Loucy (cell line): ENCODE data around the gene ID1.
"Not testable (repeated sequence)": the region's sequence is repeated elsewhere in the genome, so short reads cannot be mapped to it uniquely, and the experiment has no call there.

Experiments
- H2AFZ ChIP-seq: fragments of 200-600 bp; sonication (generic); 2 replicates; pipeline ENCODE4 v1.6.0; 2016; ENCODE audit warnings: antibody characterized with exemption, mild to moderate bottlenecking, low read length, moderate library complexity
- H3F3A ChIP-seq: fragments of 200-600 bp; 2 replicates; pipeline ENCODE4 v1.6.0; 2016; ENCODE audit warnings: antibody characterized with exemption, low read depth, mild to moderate bottlenecking
- H3K27me3 ChIP-seq: fragments of 200-600 bp; sonication (generic); 2 replicates; pipeline ENCODE4 v1.6.1; 2014; ENCODE audit warnings: low read length, mild to moderate bottlenecking; ENCODE audit not compliant: insufficient read depth, poor library complexity, severe bottlenecking
- H3K36me3 ChIP-seq: fragments of 200-600 bp; sonication (generic); 2 replicates; pipeline ENCODE4 v1.6.1; 2016; ENCODE audit warnings: low read length; ENCODE audit not compliant: insufficient read depth
- H3K4me1 ChIP-seq: fragments of 200-600 bp; sonication (generic); 2 replicates; pipeline ENCODE4 v1.5.1; 2014; ENCODE audit warnings: low read length, mild to moderate bottlenecking; ENCODE audit not compliant: insufficient read depth, poor library complexity, severe bottlenecking
- H3K4me2 ChIP-seq: fragments of 200-600 bp; sonication (generic); 2 replicates; pipeline ENCODE4 v1.6.0; 2014; ENCODE audit warnings: antibody characterized with exemption, low read length, low read depth, mild to moderate bottlenecking; ENCODE audit not compliant: poor library complexity, severe bottlenecking
- H3K4me3 ChIP-seq: fragments of 200-600 bp; sonication (generic); 2 replicates; pipeline ENCODE4 v1.5.1; 2014; ENCODE audit warnings: low read length, mild to moderate bottlenecking, mixed read lengths; ENCODE audit not compliant: poor library complexity, severe bottlenecking
- H3K79me2 ChIP-seq: fragments of 200-600 bp; sonication (generic); 2 replicates; pipeline ENCODE4 v1.6.1; 2014; ENCODE audit warnings: low read length; ENCODE audit not compliant: insufficient read depth
- H3K9ac ChIP-seq: fragments of 200-600 bp; sonication (generic); 2 replicates; pipeline ENCODE4 v1.6.0; 2014; ENCODE audit warnings: mild to moderate bottlenecking, low read depth, low read length, moderate library complexity; ENCODE audit not compliant: poor library complexity, severe bottlenecking
- H3K9me2 ChIP-seq: fragments of 200-600 bp; sonication (generic); replicated peaks from 2 replicates; pipeline ENCODE4 v1.6.1; 2016; ENCODE audit warnings: low read depth, low read length, mixed read lengths
- H3K9me3 ChIP-seq: fragments of 200-600 bp; sonication (generic); 2 replicates; pipeline ENCODE4 v1.6.1; 2014; ENCODE audit warnings: mild to moderate bottlenecking, antibody characterized with exemption, low read length, low read depth; ENCODE audit not compliant: insufficient read depth
- H4K20me1 ChIP-seq: fragments of 200-600 bp; sonication (generic); 2 replicates; pipeline ENCODE4 v1.6.0; 2014; ENCODE audit warnings: antibody characterized with exemption, low read length, mild to moderate bottlenecking; ENCODE audit not compliant: insufficient read depth, poor library complexity, severe bottlenecking
- CTCF ChIP-seq: fragments of 200-600 bp; sonication (generic); conservative IDR thresholded peaks from 2 replicates; pipeline ENCODE4 v1.5.1; 2014; ENCODE audit warnings: mild to moderate bottlenecking, antibody characterized with exemption, low read length
- EZH2phosphoT487 ChIP-seq: fragments of 200-600 bp; IDR thresholded peaks from 2 replicates; pipeline ENCODE4 v1.6.1; 2018; ENCODE audit warnings: antibody characterized with exemption, mild to moderate bottlenecking, moderate library complexity, borderline replicate concordance

ID1 gene

GRCh38 chr20:31579245-31579644, 25.8 kb upstream of the ID1 start:
- Histone ChIP-seq H3K9me3 (no peaks in the 10 kb centered on the region), H3K4me3 (no peak overlapping the region), H3K4me2 (no peak overlapping the region), H3K27me3 (no peaks in the 10 kb centered on the region), H3K36me3 (no peaks in the 10 kb centered on the region), H3F3A (no peaks in the 10 kb centered on the region), H3K9ac (no peak overlapping the region), H3K4me1 (no peaks in the 10 kb centered on the region), H4K20me1 (no peaks in the 10 kb centered on the region), H2AFZ (no peak overlapping the region), H3K79me2 (no peaks in the 10 kb centered on the region), H3K9me2 (no peaks in the 10 kb centered on the region)
- TF ChIP-seq CTCF (no peak), EZH2phosphoT487 (no peak)

- H3K36me3 ChIP-seq, H3K9ac ChIP-seq, H3K79me2 ChIP-seq: not testable (repeated sequence)
Observed at GRCh38 chr20:31579941-31580651, 25.0 kb upstream of the ID1 start.

GRCh38 chr20:31580706-31581105, 24.4 kb upstream of the ID1 start:
- Histone ChIP-seq H3K4me3 (no peak overlapping the region), H2AFZ (no peak overlapping the region), H3K79me2 (no peaks in the 10 kb centered on the region), H3K4me1 (no peaks in the 10 kb centered on the region), H3K9me2 (no peaks in the 10 kb centered on the region), H3K4me2 (no peak overlapping the region), H3K27me3 (no peaks in the 10 kb centered on the region), H3K36me3 (no peaks in the 10 kb centered on the region), H3K9me3 (no peaks in the 10 kb centered on the region), H3K9ac (no peak overlapping the region), H3F3A (no peaks in the 10 kb centered on the region), H4K20me1 (no peaks in the 10 kb centered on the region)
- no peak for TF ChIP-seq EZH2phosphoT487
- TF ChIP-seq CTCF = no peak

More at GRCh38 chr20:31579941-31580651, 25.0 kb upstream of the ID1 start:
- H3K4me3 ChIP-seq, H3K4me1 ChIP-seq, H4K20me1 ChIP-seq, H2AFZ ChIP-seq, H3K9me3 ChIP-seq, H3K27me3 ChIP-seq, H3K4me2 ChIP-seq, H3K9me2 ChIP-seq, H3F3A ChIP-seq: not testable (repeated sequence)

- no peak overlapping the region for H3K4me3 ChIP-seq
- H2AFZ ChIP-seq = no peak overlapping the region
- H3K9me2 ChIP-seq = no peaks in the 10 kb centered on the region
- H3K79me2 ChIP-seq = no peaks in the 10 kb centered on the region
- no peaks in the 10 kb centered on the region for H3K27me3 ChIP-seq
- H3K4me2 ChIP-seq = no peak overlapping the region
- H4K20me1 ChIP-seq = no peaks in the 10 kb centered on the region
- H3K9me3 ChIP-seq = no peaks in the 10 kb centered on the region
- no peaks in the 10 kb centered on the region for H3K4me1 ChIP-seq
- H3K9ac ChIP-seq = no peak overlapping the region
- no peaks in the 10 kb centered on the region for H3F3A ChIP-seq
- TF ChIP-seq EZH2phosphoT487 = no peak
- TF ChIP-seq CTCF = no peak
- H3K36me3 ChIP-seq = no peaks in the 10 kb centered on the region
Observed at GRCh38 chr20:31581391-31581790, 23.7 kb upstream of the ID1 start.
